H1 (cell line): ENCODE measurements around the gene PTER. TPM values are rescaled to one million over a fixed set of nuclear protein-coding genes. Genes with fewer than 3 reads are reported as not detected.

Source experiments
- CTCF ChIA-PET: fragments of 300-600 bp; sonication (Branson Sonifier 250); formaldehyde crosslinking; loops from one replicate; lab custom pipeline; 2021; ENCODE audit not compliant: partially characterized antibody; lab: Charles Lee
- POLR2A ChIA-PET: fragments of 300-600 bp; sonication (Branson Sonifier 250); formaldehyde crosslinking; loops from one replicate; lab custom pipeline; 2021; ENCODE audit warnings: inconsistent platforms; ENCODE audit not compliant: partially characterized antibody; lab: Charles Lee
- DNase-seq, 2 experiments: peaks; one replicate each; pipeline versions ENCODE4 v3.0.0 to v3.0.0-alpha.2; 2010 to 2022; ENCODE audit warnings: low spot score in 2 of 2, low read depth in 1 of 2, mixed read lengths in 1 of 2
- FAIRE-seq: peaks from 2 replicates; lab custom pipeline; 2011; peaks lifted over from hg19 to GRCh38; lab: Jason Lieb, UNC
- H2AFZ ChIP-seq: 2 replicates; pipeline ENCODE4 v1.8.1; 2012; ENCODE audit warnings: low read length, inconsistent platforms
- H2AK5ac ChIP-seq: 2 replicates; pipeline ENCODE4 v1.6.1; 2013; ENCODE audit warnings: low read depth, low read length
- H2BK120ac ChIP-seq: replicated peaks from 2 replicates; pipeline ENCODE3; 2013; ENCODE audit warnings: low read depth, low read length, inconsistent platforms
- H2BK12ac ChIP-seq: 2 replicates; pipeline ENCODE4 v1.6.1; 2013; ENCODE audit warnings: low read depth, low read length
- H2BK15ac ChIP-seq: 2 replicates; pipeline ENCODE4 v1.6.1; 2013; ENCODE audit warnings: low read length
- H2BK20ac ChIP-seq: 2 replicates; pipeline ENCODE4 v1.6.1; 2013; ENCODE audit warnings: low read length
- H2BK5ac ChIP-seq: 2 replicates; pipeline ENCODE4 v1.6.1; 2013; ENCODE audit warnings: low read depth, low read length
- H3K14ac ChIP-seq: 2 replicates; pipeline ENCODE4 v1.6.1; 2013; ENCODE audit warnings: inconsistent platforms; ENCODE audit not compliant: insufficient read length
- H3K18ac ChIP-seq: 2 replicates; pipeline ENCODE4 v1.6.1; 2013; ENCODE audit warnings: low read length; ENCODE audit errors: extremely low read depth
- H3K23ac ChIP-seq: 2 replicates; pipeline ENCODE4 v1.6.1; 2013; ENCODE audit warnings: inconsistent platforms; ENCODE audit not compliant: insufficient read length
- H3K23me2 ChIP-seq: 2 replicates; pipeline ENCODE4 v1.6.1; 2013; ENCODE audit warnings: low read depth, low read length
- H3K27ac ChIP-seq: 2 replicates; pipeline ENCODE4 v1.6.1; 2011; ENCODE audit warnings: low read depth, low read length, inconsistent platforms
- H3K27me3 ChIP-seq, 4 experiments: replicated peaks in 1 of 4; 1 replicate in 1 of 4; 2 replicates in 3 of 4; pipeline versions ENCODE4 v1.6.1 to v1.8.1; 2011 to 2013; ENCODE audit warnings: low read length in 3 of 4, mild to moderate bottlenecking in 3 of 4, inconsistent platforms in 2 of 4, mixed read lengths in 2 of 4, moderate library complexity in 1 of 4; ENCODE audit not compliant: control insufficient read depth in 3 of 4, insufficient read depth in 3 of 4; ENCODE audit errors: extremely low read depth in 1 of 4
- H3K36me3 ChIP-seq, 4 experiments: 2 replicates each; pipeline versions ENCODE4 v1.6.1 to v1.8.1; 2011 to 2013; ENCODE audit warnings: mild to moderate bottlenecking in 4 of 4, low read length in 3 of 4, moderate library complexity in 2 of 4, control low read depth in 1 of 4, inconsistent platforms in 1 of 4; ENCODE audit not compliant: insufficient read depth in 4 of 4, control insufficient read depth in 2 of 4
- H3K4ac ChIP-seq: replicated peaks from 2 replicates; pipeline ENCODE3; 2013; ENCODE audit warnings: low read length, low read depth, mixed read lengths, inconsistent platforms; ENCODE audit not compliant: insufficient read length
- H3K4me1 ChIP-seq, 4 experiments: replicated peaks in 1 of 4; 1 replicate in 1 of 4; 2 replicates in 3 of 4; pipeline versions ENCODE4 v1.6.1 to v1.8.1; 2011 to 2013; ENCODE audit warnings: low read length in 3 of 4, inconsistent platforms in 2 of 4, mixed read lengths in 1 of 4; ENCODE audit not compliant: insufficient read depth in 4 of 4, control insufficient read depth in 3 of 4
- H3K4me2 ChIP-seq, 2 experiments: 2 replicates each; pipeline versions ENCODE4 v1.6.1 to v1.8.1; 2011 to 2013; ENCODE audit warnings: low read depth in 2 of 2, low read length in 2 of 2, control low read depth in 1 of 2, inconsistent platforms in 1 of 2, mild to moderate bottlenecking in 1 of 2; ENCODE audit not compliant: insufficient read depth in 1 of 2
- H3K4me3 ChIP-seq, 4 experiments: fragments of 200-600, 300-600 bp in 1 of 4; sonication (generic), shearing (Covaris generic), sonication (Bioruptor Twin) in 1 of 4; 2 replicates each; pipeline versions ENCODE4 v1.5.1 to v1.8.1; 2011 to 2016; ENCODE audit warnings: low read length in 4 of 4, low read depth in 3 of 4, control low read depth in 2 of 4, inconsistent platforms in 2 of 4, mild to moderate bottlenecking in 2 of 4, mixed read lengths in 1 of 4, moderate library complexity in 1 of 4; ENCODE audit not compliant: insufficient read depth in 2 of 4; ENCODE audit errors: extremely low read depth in 1 of 4
- H3K56ac ChIP-seq: replicated peaks from 2 replicates; pipeline ENCODE3; 2013; ENCODE audit warnings: low read depth, mild to moderate bottlenecking, mixed read lengths, low read length, inconsistent platforms; ENCODE audit not compliant: insufficient read length
- H3K79me1 ChIP-seq: 2 replicates; pipeline ENCODE4 v1.6.1; 2013; ENCODE audit warnings: low read depth, low read length, control low read depth
- H3K79me2 ChIP-seq, 2 experiments: 2 replicates each; pipeline versions ENCODE4 v1.6.1 to v1.8.1; 2012 to 2013; ENCODE audit warnings: low read length in 2 of 2, mild to moderate bottlenecking in 2 of 2, inconsistent platforms in 1 of 2; ENCODE audit not compliant: insufficient read depth in 2 of 2, control insufficient read depth in 1 of 2
- H3K9ac ChIP-seq, 4 experiments: replicated peaks in 1 of 4; 1 replicate in 1 of 4; 2 replicates in 3 of 4; pipeline versions ENCODE4 v1.6.1 to v1.8.1; 2011 to 2013; ENCODE audit warnings: low read depth in 3 of 4, low read length in 3 of 4, control low read depth in 2 of 4, mild to moderate bottlenecking in 2 of 4, moderate library complexity in 2 of 4, inconsistent platforms in 1 of 4; ENCODE audit errors: extremely low read depth in 1 of 4
- H3K9me3 ChIP-seq, 2 experiments: 2 replicates each; pipeline versions ENCODE4 v1.6.1 to v1.8.1; 2012 to 2013; ENCODE audit warnings: mild to moderate bottlenecking in 2 of 2, moderate library complexity in 2 of 2, control low read depth in 1 of 2, inconsistent platforms in 1 of 2, low read depth in 1 of 2, low read length in 1 of 2, mixed read lengths in 1 of 2; ENCODE audit not compliant: insufficient read depth in 2 of 2
- H4K20me1 ChIP-seq, 2 experiments: replicated peaks in 1 of 2; 2 replicates each; pipeline versions ENCODE3 to v1.8.1; 2011 to 2013; ENCODE audit warnings: inconsistent platforms in 2 of 2, low read length in 2 of 2, mild to moderate bottlenecking in 1 of 2; ENCODE audit not compliant: insufficient read depth in 2 of 2, control insufficient read depth in 1 of 2
- H4K5ac ChIP-seq: 2 replicates; pipeline ENCODE4 v1.6.1; 2013; ENCODE audit warnings: low read length, low read depth, mixed read lengths, inconsistent platforms; ENCODE audit not compliant: insufficient read length
- H4K8ac ChIP-seq: 2 replicates; pipeline ENCODE4 v1.8.0; 2013; ENCODE audit warnings: mild to moderate bottlenecking, moderate library complexity, low read length, inconsistent platforms; ENCODE audit not compliant: insufficient read depth; ENCODE audit errors: extremely low read depth
- H4K91ac ChIP-seq: replicated peaks from 2 replicates; pipeline ENCODE3; 2013; ENCODE audit warnings: low read length, mixed read lengths, inconsistent platforms; ENCODE audit not compliant: insufficient read length
- ATF2 ChIP-seq: IDR thresholded peaks from 2 replicates; pipeline ENCODE4 v1.6.1; 2012; ENCODE audit warnings: low read length, inconsistent platforms
- BACH1 ChIP-seq: IDR thresholded peaks from 2 replicates; pipeline ENCODE4 v1.6.1; 2012; ENCODE audit warnings: low read length, improper control_type of control experiment
- BRCA1 ChIP-seq: IDR thresholded peaks from 2 replicates; pipeline ENCODE4 v1.6.1; 2012; ENCODE audit warnings: low read depth, low read length, improper control_type of control experiment
- CBX5 ChIP-seq: fragments of 300-800, 300-1000 bp; sonication (generic); IDR thresholded peaks from 2 replicates; pipeline ENCODE4 v1.7.1; 2016; ENCODE audit warnings: antibody characterized with exemption, low read length, low read depth
- CHD1 ChIP-seq: IDR thresholded peaks from 2 replicates; pipeline ENCODE4 v1.6.1; 2012; ENCODE audit warnings: low read depth, low read length, improper control_type of control experiment
- HDAC6 ChIP-seq: IDR thresholded peaks from one replicate; pipeline ENCODE4 v1.7.1; 2012; ENCODE audit warnings: low read depth, mild to moderate bottlenecking, inconsistent platforms, low read length, moderate library complexity
- JUN ChIP-seq: IDR thresholded peaks from 2 replicates; pipeline ENCODE4 v1.6.1; 2011; ENCODE audit warnings: low read depth, mild to moderate bottlenecking, improper control_type of control experiment, low read length
- MAFK ChIP-seq: IDR thresholded peaks from 2 replicates; pipeline ENCODE4 v1.6.1; 2012; ENCODE audit warnings: low read depth, mild to moderate bottlenecking, improper control_type of control experiment, low read length
- NRF1 ChIP-seq: IDR thresholded peaks from 2 replicates; pipeline ENCODE4 v1.6.1; 2011; ENCODE audit warnings: mild to moderate bottlenecking, low read depth, low read length, improper control_type of control experiment
- PHF8 ChIP-seq: fragments of 200-600 bp; sonication (generic); conservative IDR thresholded peaks from 2 replicates; pipeline ENCODE4 v1.7.1; 2012; ENCODE audit warnings: low read depth, mild to moderate bottlenecking, inconsistent platforms, low read length, moderate library complexity
- RFX5 ChIP-seq: IDR thresholded peaks from 2 replicates; pipeline ENCODE4 v1.6.1; 2011; ENCODE audit warnings: low read depth, low read length, improper control_type of control experiment, borderline replicate concordance
- SIRT6 ChIP-seq: IDR thresholded peaks from one replicate; pipeline ENCODE4 v1.7.1; 2012; ENCODE audit warnings: low read length, inconsistent platforms
- SP1 ChIP-seq: IDR thresholded peaks from 2 replicates; pipeline ENCODE4 v1.6.1; 2011; ENCODE audit warnings: low read depth, low read length
- SP2 ChIP-seq: IDR thresholded peaks from 2 replicates; pipeline ENCODE4 v1.6.1; 2012; ENCODE audit warnings: mild to moderate bottlenecking, low read length, inconsistent platforms
- SUZ12 ChIP-seq: fragments of 200-600 bp; sonication (generic); IDR thresholded peaks from 2 replicates; pipeline ENCODE4 v1.6.1; 2012; ENCODE audit warnings: mild to moderate bottlenecking, inconsistent platforms, low read length, moderate library complexity, mixed read lengths
- WGBS, 2 experiments: shearing (Covaris generic) in 1 of 2; methylation state at CpG; one replicate each; pipeline versions ENCODE4 v1.1.6 to v1.1.7; 2013 to 2015; ENCODE audit warnings: low lambda C conversion rate in 2 of 2, mixed read lengths in 2 of 2, inconsistent platforms in 1 of 2, low coverage in 1 of 2, missing lambda C conversion rate in 1 of 2; ENCODE audit not compliant: insufficient replicate concordance in 2 of 2, insufficient coverage in 1 of 2, insufficient read length in 1 of 2; ENCODE audit errors: extremely low coverage in 1 of 2, missing lambda C conversion rate in 1 of 2; 5-methylcytosine and 5-hydroxymethylcytosine counted together
- polyA plus RNA-seq, 7 experiments: library from polyadenylated mRNA; depleted of rRNA in 3 of 7; stranded (reverse) in 5 of 7; unstranded in 2 of 7; fragments of >200 nt in 5 of 7; fragments of 200-250 nt in 2 of 7; gene quantifications; 1 replicate in 5 of 7; 2 replicates in 1 of 7; 4 replicates in 1 of 7; pipeline versions ENCODE4 v1.2.1 to v1.2.3, GENCODE V29; 2011 to 2013; ENCODE audit warnings: missing spikeins in 2 of 7, mixed read lengths in 2 of 7
- total RNA-seq: library from RNA; stranded (reverse); fragmentation: NEBNext Ultra II Directional; extraction: Animal tissue kit (Norgen Biotek cat#: 25700); gene quantifications from 2 replicates; pipeline ENCODE4 v1.2.1, GENCODE V29; 2021

Gene PTER
- total and polyA plus RNA-seq, 2 of the 8 experiments (the other 6 are each of a cell fraction or from before 2014, with no cell fraction given): 4.4 to 7.8 TPM

GRCh38 chr10:16510843-16511242 is 74.0 kb downstream of the PTER start:
- H4K20me1 ChIP-seq: no peaks in the 10 kb centered on the region
- ChIA-PET POLR2A (no interaction called here), CTCF (no interaction called here)
- FAIRE-seq (no peak), DNase-seq (no peak)
- no peak overlapping the region for H2BK12ac ChIP-seq
- H3K27ac ChIP-seq: no peak overlapping the region
- H4K8ac ChIP-seq: no peak overlapping the region
- H2BK5ac ChIP-seq: no peak overlapping the region
- H3K4me1 ChIP-seq: no peaks in the 10 kb centered on the region
- no peak overlapping the region for H3K18ac ChIP-seq
- 90% methylated on average over 9 of the region's 9 CpGs; no CpG with 5 or more reads in 1 of the 2 experiments for WGBS, 2 experiments
- no peak overlapping the region for H2BK20ac ChIP-seq
- no peak overlapping the region for H4K5ac ChIP-seq
- no peaks in the 10 kb centered on the region for H3K23me2 ChIP-seq
- no peak overlapping the region for H4K91ac ChIP-seq
- no peak overlapping the region for H3K4me3 ChIP-seq
- H3K79me1 ChIP-seq: no peaks in the 10 kb centered on the region
- H3K4ac ChIP-seq: no peak overlapping the region
- H3K27me3 ChIP-seq: no peaks in the 10 kb centered on the region
- H3K4me2 ChIP-seq: no peak overlapping the region
- no peak overlapping the region for H2AFZ ChIP-seq
- no peaks in the 10 kb centered on the region for H3K36me3 ChIP-seq
- H2AK5ac ChIP-seq: no peak overlapping the region
- no peak overlapping the region for H2BK120ac ChIP-seq
- H3K56ac ChIP-seq: no peak overlapping the region
- no peak overlapping the region for H3K14ac ChIP-seq
- no peak overlapping the region for H2BK15ac ChIP-seq
- no peak overlapping the region for H3K23ac ChIP-seq
- H3K79me2 ChIP-seq: no peaks in the 10 kb centered on the region
- H3K9ac ChIP-seq: no peak overlapping the region
- H3K9me3 ChIP-seq: no peaks in the 10 kb centered on the region
- TF ChIP-seq SP2 (no peak), BRCA1 (no peak), JUN (no peak), MAFK (no peak), HDAC6 (no peak), CHD1 (no peak), PHF8 (no peak), ATF2 (no peak), NRF1 (no peak), SP1 (no peak), BACH1 (no peak), CBX5 (no peak), SUZ12 (no peak), SIRT6 (no peak), RFX5 (no peak)
